A549 (cell line): Measurements from ENCODE around the gene MAMLD1. TPM values are rescaled to one million over a fixed set of nuclear protein-coding genes. Genes with fewer than 3 reads are reported as not detected.

Experiments used
- ATAC-seq, 2 experiments: fragments of 200-7000 bp in 1 of 2; fragments of >200 bp in 1 of 2; cut with Nextera tagmentation in 1 of 2; cut with Tn5 transposase in 1 of 2; 3 replicates each; pipeline versions ENCODE4 v1.8.0 to v1.9.1; 2018 to 2020; ENCODE audit warnings: mild to moderate bottlenecking in 1 of 2, moderate library complexity in 1 of 2
- CTCF ChIA-PET: fragments of 300-600 bp; sonication (Branson Sonifier 250); formaldehyde crosslinking; extraction: SDS; loops from one replicate; lab custom pipeline; 2021; ENCODE audit warnings: antibody characterized with exemption, inconsistent platforms; lab: Yijun Ruan, JAX
- POLR2A ChIA-PET: fragments of 350-600 bp; formaldehyde crosslinking; extraction: SDS; loops from one replicate; lab custom pipeline; 2021; ENCODE audit warnings: antibody characterized with exemption, inconsistent platforms; lab: Yijun Ruan, JAX
- DNase-seq, 2 experiments: peaks; one replicate each; pipeline versions ENCODE4 v3.0.0 to v3.0.0-alpha.2; 2011 to 2016; ENCODE audit warnings: low read depth in 1 of 2, low spot score in 1 of 2
- FAIRE-seq: peaks from 2 replicates; lab custom pipeline; 2011; peaks lifted over from hg19 to GRCh38; lab: Jason Lieb, UNC
- H3K27ac ChIP-seq, 2 experiments: fragments of >200 bp; sonication (Bioruptor Twin); formaldehyde crosslinking; 3 replicates each; pipeline ENCODE4 v1.5.1; 2016 to 2017
- H3K4me1 ChIP-seq: fragments of >200 bp; sonication (Bioruptor Twin); formaldehyde crosslinking; 3 replicates; pipeline ENCODE4 v1.6.1; 2016
- H3K4me2 ChIP-seq: fragments of >200 bp; sonication (Bioruptor Twin); formaldehyde crosslinking; 3 replicates; pipeline ENCODE4 v1.6.1; 2016
- H3K4me3 ChIP-seq: fragments of >200 bp; sonication (Bioruptor Twin); formaldehyde crosslinking; 3 replicates; pipeline ENCODE4 v1.5.1; 2016
- H3K9me3 ChIP-seq: fragments of >200 bp; sonication (Bioruptor Twin); formaldehyde crosslinking; 3 replicates; pipeline ENCODE4 v1.6.1; 2016
- BHLHE40 ChIP-seq: IDR thresholded peaks from 2 replicates; pipeline ENCODE4 v1.6.1; 2012; ENCODE audit warnings: low read depth, low read length, inconsistent platforms
- CBX2 ChIP-seq: fragments of 200-600 bp; sonication (generic); IDR thresholded peaks from 2 replicates; pipeline ENCODE4 v1.6.1; 2016; ENCODE audit warnings: low read depth, mild to moderate bottlenecking, borderline replicate concordance
- CBX8 ChIP-seq: fragments of 200-600 bp; sonication (generic); IDR thresholded peaks from 2 replicates; pipeline ENCODE4 v1.6.1; 2016
- CTCF ChIP-seq: fragments of >200 bp; sonication (Bioruptor Twin); formaldehyde crosslinking; IDR thresholded peaks from 3 replicates; pipeline ENCODE4 v1.5.1; 2016
- FOSB ChIP-seq: fragments of 250-450 bp; sonication (Bioruptor Pico); IDR thresholded peaks from 2 replicates; pipeline ENCODE4 v1.5.0; 2020; ENCODE audit warnings: mild to moderate bottlenecking, moderate library complexity
- HEYL ChIP-seq: fragments of 250-450 bp; sonication (Bioruptor Pico); IDR thresholded peaks from 2 replicates; pipeline ENCODE4 v1.8.0; 2021; ENCODE audit warnings: mild to moderate bottlenecking, moderate library complexity
- HOXA7 ChIP-seq: fragments of 250-450 bp; sonication (Bioruptor Pico); IDR thresholded peaks from 2 replicates; pipeline ENCODE4 v1.5.0; 2020; ENCODE audit warnings: mild to moderate bottlenecking, moderate library complexity
- HOXB13 ChIP-seq: fragments of 250-450 bp; sonication (Bioruptor Pico); IDR thresholded peaks from 2 replicates; pipeline ENCODE4 v1.5.0; 2020; ENCODE audit warnings: low read depth, mild to moderate bottlenecking, moderate library complexity
- KDM5A ChIP-seq: fragments of 200-600 bp; sonication (generic); IDR thresholded peaks from 2 replicates; pipeline ENCODE4 v1.6.1; 2016; ENCODE audit warnings: antibody characterized with exemption, mild to moderate bottlenecking
- NFE2L2 ChIP-seq: fragments of 150-350 bp; conservative IDR thresholded peaks from 2 replicates; pipeline ENCODE4 v1.6.1; 2014; ENCODE audit warnings: low read length
- NPAS2 ChIP-seq: fragments of 250-450 bp; sonication (Bioruptor Pico); IDR thresholded peaks from 2 replicates; pipeline ENCODE4 v1.8.0; 2022; ENCODE audit warnings: mild to moderate bottlenecking, moderate library complexity, borderline replicate concordance
- PBX3 ChIP-seq: IDR thresholded peaks from 2 replicates; pipeline ENCODE4 v1.6.1; 2012
- POLR2A ChIP-seq: IDR thresholded peaks from 2 replicates; pipeline ENCODE4 v1.6.1; 2012; ENCODE audit warnings: mild to moderate bottlenecking, low read length
- REST ChIP-seq: fragments of 200-600 bp; sonication (generic); IDR thresholded peaks from 2 replicates; pipeline ENCODE4 v1.6.1; 2016; ENCODE audit warnings: antibody characterized with exemption, mild to moderate bottlenecking, moderate library complexity
- RFX5 ChIP-seq: fragments of 450-650 bp; IDR thresholded peaks from 2 replicates; pipeline ENCODE4 v1.7.1; 2014; ENCODE audit warnings: antibody characterized with exemption, mild to moderate bottlenecking, moderate library complexity
- RNF2 ChIP-seq: fragments of 200-600 bp; sonication (generic); IDR thresholded peaks from 2 replicates; pipeline ENCODE4 v1.6.1; 2016; ENCODE audit warnings: low read depth, mild to moderate bottlenecking, antibody characterized with exemption, moderate library complexity, borderline replicate concordance
- SREBF2 ChIP-seq: fragments of 450-650 bp; IDR thresholded peaks from 2 replicates; pipeline ENCODE4 v1.6.1; 2014; ENCODE audit warnings: mild to moderate bottlenecking, moderate library complexity
- TP53 ChIP-seq: fragments of 250-450 bp; sonication (Bioruptor Pico); IDR thresholded peaks from 2 replicates; pipeline ENCODE4 v1.5.0; 2021; ENCODE audit warnings: mild to moderate bottlenecking, moderate library complexity
- WGBS: methylation state at CpG from one replicate; pipeline ENCODE4 v1.1.6; 2017; ENCODE audit errors: missing lambda C conversion rate; 5-methylcytosine and 5-hydroxymethylcytosine counted together
- polyA plus RNA-seq, 4 experiments: library from polyadenylated mRNA; depleted of rRNA in 3 of 4; stranded (reverse); fragments of >200 nt; fragmentation: RNase III in 1 of 4; extraction: RNeasy Plus Mini Kit Qiagen cat#74134 plus additional on column Dnase treatment in 1 of 4; gene quantifications; 2 replicates in 3 of 4; 3 replicates in 1 of 4; pipeline ENCODE4 v1.2.3, GENCODE V29; 2011 to 2017

The MAMLD1 gene
- polyA plus RNA-seq, 2 of the 4 experiments (the other 2 are of a cell fraction), result 1.2 to 2.3 TPM

GRCh38 chrX:150370589-150371312 lies 7.6 kb downstream of the MAMLD1 start (continued):
- TF ChIP-seq PBX3 (no peak), NFE2L2 (no peak)

- no peak for TF ChIP-seq NPAS2 (CRISPR knock-in tag)
- no peak for TF ChIP-seq CBX2
- TF ChIP-seq RFX5, result no peak
- no peak for TF ChIP-seq FOSB
- no peak for TF ChIP-seq NFE2L2
- no peak for TF ChIP-seq POLR2A
- TF ChIP-seq HOXB13 (CRISPR knock-in tag), result no peak
- no peak for TF ChIP-seq TP53
- TF ChIP-seq BHLHE40, result no peak
- no peak for TF ChIP-seq CBX8
- TF ChIP-seq RNF2, result no peak
- no peak for TF ChIP-seq HOXA7 (CRISPR knock-in tag)
- no peak for TF ChIP-seq KDM5A
- TF ChIP-seq CTCF, result no peak
- TF ChIP-seq, all 56 proteins: peak for 0
- ChIA-PET POLR2A (no interaction called here), CTCF (no interaction called here)
- Histone ChIP-seq H3K4me3 (no peak overlapping the region), H3K4me1 (peaks cover 5% of the 10 kb centered on the region; the same call in 2 of the 3 replicates), H3K4me2 (no peak overlapping the region), H3K9me3 (no peaks in the 10 kb centered on the region), H3K27ac (no peak overlapping the region)
- DNase-seq (no peak), ATAC-seq (no peak), FAIRE-seq (no peak)
- 90% methylated on average over 6 of the region's 6 CpGs for WGBS
Observed at GRCh38 chrX:150371877-150372276, 8.8 kb downstream of the MAMLD1 start.

DNA sequence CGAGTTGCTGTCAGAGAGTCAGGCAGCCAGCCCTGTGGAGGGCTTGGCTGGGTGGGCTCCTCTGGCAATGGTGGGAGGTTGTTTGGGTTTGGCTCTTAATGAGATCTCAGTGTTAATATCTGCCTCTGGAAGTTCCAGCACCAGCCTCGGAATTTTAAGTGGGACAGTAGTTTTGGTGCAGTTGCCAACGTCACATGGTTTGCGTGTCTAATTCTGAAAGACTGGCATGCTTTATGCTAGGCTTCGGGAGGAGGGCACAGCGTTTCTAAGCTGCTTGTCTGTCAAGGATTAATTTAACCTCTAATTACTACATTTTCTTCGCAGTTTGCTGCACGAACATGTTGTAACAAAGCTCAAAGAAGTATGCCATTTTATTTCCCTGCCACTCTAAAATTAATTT lies 9.2 kb downstream of the MAMLD1 start:
- WGBS, result 83% methylated on average over 8 of the region's 8 CpGs
- TF ChIP-seq HEYL, result no peak
- TF ChIP-seq CTCF, result no peak
- no peak for TF ChIP-seq REST
- TF ChIP-seq SREBF2, result no peak
- no peak for TF ChIP-seq CBX8
- H3K9me3 ChIP-seq, result no peaks in the 10 kb centered on the region
- no peak overlapping the region for H3K27ac ChIP-seq
- DNase-seq, result no peak
- no peak overlapping the region for H3K4me2 ChIP-seq
- H3K4me1 ChIP-seq, result peaks cover 1% of the 10 kb centered on the region; the same call in 2 of the 3 replicates
- FAIRE-seq, result no peak
- no peak overlapping the region for H3K4me3 ChIP-seq
- no peak for ATAC-seq
- POLR2A ChIA-PET, result no interaction called here
- CTCF ChIA-PET, result no interaction called here
